ENCODE data around the gene CIB4.
A peak's percentile ranks its signal among the peaks of the same experiment; 100 is the strongest.

Gene CIB4

DNA sequence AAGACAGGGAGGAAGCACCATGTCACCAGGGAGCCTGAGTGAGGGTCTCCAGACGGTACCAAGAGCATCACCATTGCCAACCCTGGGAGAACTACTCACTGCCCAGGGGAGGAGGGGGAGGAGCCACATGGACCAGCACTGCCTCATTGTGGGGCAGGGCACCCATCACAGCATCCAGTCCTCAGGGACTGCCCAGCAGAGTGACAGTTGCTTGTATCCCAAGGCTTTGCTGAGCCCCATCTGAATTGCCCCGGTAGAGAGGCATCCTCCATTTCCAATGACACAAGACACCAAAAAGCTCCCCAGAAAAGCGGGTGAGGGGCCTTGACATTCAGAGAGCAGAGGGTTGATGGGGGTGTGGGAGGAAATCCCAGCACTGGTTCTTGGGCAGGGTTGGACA lies 6.8 kb upstream of the CIB4 start:
- Histone ChIP-seq H3K27ac (no peak overlapping the region), H3K36me3 (ENCODE audit: control insufficient read depth, insufficient read depth, low read length) (no peaks in the 10 kb centered on the region), H3K4me2 (ENCODE audit: low read length) (no peak overlapping the region), H3K79me2 (no peaks in the 10 kb centered on the region), H3K4me3 (ENCODE audit: low read depth, low read length) (no peak overlapping the region), H3K27me3 (ENCODE audit: control insufficient read depth, insufficient read depth, low read length) (no peaks in the 10 kb centered on the region), H3K9me3 (ENCODE audit: control insufficient read depth, low read length) (no peaks in the 10 kb centered on the region), H3K9ac (no peak overlapping the region), H2AFZ (no peak overlapping the region), H3K4me1 (no peaks in the 10 kb centered on the region)
- TF ChIP-seq, protein P1, sequence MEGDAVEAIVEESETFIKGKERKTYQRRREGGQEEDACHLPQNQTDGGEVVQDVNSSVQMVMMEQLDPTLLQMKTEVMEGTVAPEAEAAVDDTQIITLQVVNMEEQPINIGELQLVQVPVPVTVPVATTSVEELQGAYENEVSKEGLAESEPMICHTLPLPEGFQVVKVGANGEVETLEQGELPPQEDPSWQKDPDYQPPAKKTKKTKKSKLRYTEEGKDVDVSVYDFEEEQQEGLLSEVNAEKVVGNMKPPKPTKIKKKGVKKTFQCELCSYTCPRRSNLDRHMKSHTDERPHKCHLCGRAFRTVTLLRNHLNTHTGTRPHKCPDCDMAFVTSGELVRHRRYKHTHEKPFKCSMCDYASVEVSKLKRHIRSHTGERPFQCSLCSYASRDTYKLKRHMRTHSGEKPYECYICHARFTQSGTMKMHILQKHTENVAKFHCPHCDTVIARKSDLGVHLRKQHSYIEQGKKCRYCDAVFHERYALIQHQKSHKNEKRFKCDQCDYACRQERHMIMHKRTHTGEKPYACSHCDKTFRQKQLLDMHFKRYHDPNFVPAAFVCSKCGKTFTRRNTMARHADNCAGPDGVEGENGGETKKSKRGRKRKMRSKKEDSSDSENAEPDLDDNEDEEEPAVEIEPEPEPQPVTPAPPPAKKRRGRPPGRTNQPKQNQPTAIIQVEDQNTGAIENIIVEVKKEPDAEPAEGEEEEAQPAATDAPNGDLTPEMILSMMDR (IDR thresholded peaks at IDR 0.05), result no peak

- no peak overlapping the region for H2AFZ ChIP-seq
- no peak overlapping the region for H3K4me2 ChIP-seq (ENCODE audit: low read length)
- H3K4me1 ChIP-seq, result no peaks in the 10 kb centered on the region
- TF ChIP-seq, protein P1 (IDR thresholded peaks at IDR 0.05), result no peak
- no peak overlapping the region for H3K9ac ChIP-seq
- no peaks in the 10 kb centered on the region for H3K9me3 ChIP-seq (ENCODE audit: control insufficient read depth, low read length)
- no peaks in the 10 kb centered on the region for H3K79me2 ChIP-seq
- no peak overlapping the region for H3K27ac ChIP-seq
- H3K27me3 ChIP-seq (ENCODE audit: control insufficient read depth, insufficient read depth, low read length), result no peaks in the 10 kb centered on the region
- no peak overlapping the region for H3K4me3 ChIP-seq (ENCODE audit: low read depth, low read length)
- H3K36me3 ChIP-seq (ENCODE audit: control insufficient read depth, insufficient read depth, low read length), result no peaks in the 10 kb centered on the region
Observed at GRCh38 chr2:26646986-26647672, 6.0 kb upstream of the CIB4 start.

- no peaks in the 10 kb centered on the region for H3K9me3 ChIP-seq (ENCODE audit: control insufficient read depth, low read length)
- H3K4me2 ChIP-seq (ENCODE audit: low read length), result no peak overlapping the region
- no peak overlapping the region for H3K4me3 ChIP-seq (ENCODE audit: low read depth, low read length)
- TF ChIP-seq, protein P1 (IDR thresholded peaks at IDR 0.05), result no peak
- no peaks in the 10 kb centered on the region for H3K27me3 ChIP-seq (ENCODE audit: control insufficient read depth, insufficient read depth, low read length)
- peaks cover 8% of the 10 kb centered on the region for H3K4me1 ChIP-seq
- H3K79me2 ChIP-seq, result no peaks in the 10 kb centered on the region
- no peak overlapping the region for H3K27ac ChIP-seq
- no peak overlapping the region for H3K9ac ChIP-seq
- no peaks in the 10 kb centered on the region for H3K36me3 ChIP-seq (ENCODE audit: control insufficient read depth, insufficient read depth, low read length)
- no peak overlapping the region for H2AFZ ChIP-seq
Observed at GRCh38 chr2:26645762-26646161, 4.6 kb upstream of the CIB4 start.

GRCh38 chr2:26644188-26644835 lies 3.1 kb upstream of the CIB4 start:
- no peak overlapping the region for H3K4me2 ChIP-seq (ENCODE audit: low read length)
- no peak overlapping the region for H3K27ac ChIP-seq
- H3K9me3 ChIP-seq (ENCODE audit: control insufficient read depth, low read length), result no peaks in the 10 kb centered on the region
- H3K4me1 ChIP-seq, result peaks cover 15% of the 10 kb centered on the region
- no peak overlapping the region for H3K9ac ChIP-seq
- no peaks in the 10 kb centered on the region for H3K27me3 ChIP-seq (ENCODE audit: control insufficient read depth, insufficient read depth, low read length)
- TF ChIP-seq, protein P1 (IDR thresholded peaks at IDR 0.05), result no peak
- H3K79me2 ChIP-seq, result no peaks in the 10 kb centered on the region
- no peak overlapping the region for H3K4me3 ChIP-seq (ENCODE audit: low read depth, low read length)
- H3K36me3 ChIP-seq (ENCODE audit: control insufficient read depth, insufficient read depth, low read length), result no peaks in the 10 kb centered on the region
- no peak overlapping the region for H2AFZ ChIP-seq

GRCh38 chr2:26642429-26642828 lies 1.3 kb upstream of the CIB4 start:
- no peaks in the 10 kb centered on the region for H3K27me3 ChIP-seq (ENCODE audit: control insufficient read depth, insufficient read depth, low read length)

More at GRCh38 chr2:26642429-26642828, 1.3 kb upstream of the CIB4 start:
- TF ChIP-seq, protein P1 (IDR thresholded peaks at IDR 0.05), result no peak
- Histone ChIP-seq H3K79me2 (no peaks in the 10 kb centered on the region), H3K36me3 (ENCODE audit: control insufficient read depth, insufficient read depth, low read length) (no peaks in the 10 kb centered on the region), H3K4me1 (peaks cover 15% of the 10 kb centered on the region), H3K4me2 (ENCODE audit: low read length) (no peak overlapping the region), H2AFZ (peak overlapping the region; percentile 15), H3K27ac (no peak overlapping the region), H3K4me3 (ENCODE audit: low read depth, low read length) (no peak overlapping the region), H3K9me3 (ENCODE audit: control insufficient read depth, low read length) (no peaks in the 10 kb centered on the region), H3K9ac (no peak overlapping the region)

Measured in parathyroid adenoma (tissue), 2 donors.